ENCODE data around the gene DCAF5. TPM values are rescaled to one million over a fixed set of nuclear protein-coding genes. Genes with fewer than 3 reads are reported as not detected.
"Not testable (repeated sequence)": the region's sequence is repeated elsewhere in the genome, so short reads cannot be mapped to it uniquely, and the experiment has no call there.

The DCAF5 gene
- total RNA-seq, 1 experiment from 2014 or later = 12.8 TPM

DNA sequence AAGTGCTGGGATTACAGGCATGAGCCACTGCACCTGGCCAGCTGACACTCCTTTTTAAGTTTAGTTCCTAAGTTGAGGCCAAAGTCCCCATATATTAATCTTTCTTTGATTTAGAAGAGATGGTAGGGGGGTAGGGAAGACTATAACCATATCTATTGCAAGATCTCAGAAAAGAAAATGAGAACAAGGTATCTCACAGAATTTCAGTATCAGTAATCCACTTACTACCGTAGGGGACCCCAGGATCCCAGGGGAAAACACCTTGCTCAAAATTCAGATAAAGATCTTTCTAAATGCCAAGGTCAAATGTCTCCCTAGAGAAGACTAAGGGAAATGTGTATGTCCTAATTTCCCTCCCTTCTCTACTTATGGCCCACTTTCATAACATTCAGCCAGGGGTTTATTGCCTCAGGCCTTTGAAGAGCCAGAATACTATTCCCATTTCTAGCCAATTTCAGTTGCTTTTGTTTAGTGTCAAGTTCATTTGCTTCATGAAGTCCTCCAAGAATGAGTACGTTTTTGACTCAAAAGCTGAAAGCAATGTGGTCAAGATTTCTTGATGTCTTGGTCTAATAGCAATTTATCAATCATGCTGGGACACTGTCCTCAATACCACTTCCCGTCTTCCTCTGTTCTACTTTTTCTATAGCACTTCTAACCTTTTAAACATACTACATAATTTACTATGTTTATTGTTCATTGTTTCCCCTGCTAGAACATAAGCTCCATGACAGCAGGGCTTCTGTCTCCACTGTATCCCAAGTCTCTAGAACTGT, 86.3 kb downstream of the DCAF5 start:
- Histone ChIP-seq H3K27ac (no peak overlapping the region), H3K27me3 (replicated peaks) (no peaks in the 10 kb centered on the region), H3K36me3 (peaks cover 4% of the 10 kb centered on the region), H3K4me1 (replicated peaks) (peaks cover 11% of the 10 kb centered on the region), H3K4me3 (no peak overlapping the region), H3K9me3 (replicated peaks) (no peaks in the 10 kb centered on the region)
- DNase-seq (ENCODE audit: low read depth in 1 of 2, low spot score in 2 of 2) = no peak

DNA sequence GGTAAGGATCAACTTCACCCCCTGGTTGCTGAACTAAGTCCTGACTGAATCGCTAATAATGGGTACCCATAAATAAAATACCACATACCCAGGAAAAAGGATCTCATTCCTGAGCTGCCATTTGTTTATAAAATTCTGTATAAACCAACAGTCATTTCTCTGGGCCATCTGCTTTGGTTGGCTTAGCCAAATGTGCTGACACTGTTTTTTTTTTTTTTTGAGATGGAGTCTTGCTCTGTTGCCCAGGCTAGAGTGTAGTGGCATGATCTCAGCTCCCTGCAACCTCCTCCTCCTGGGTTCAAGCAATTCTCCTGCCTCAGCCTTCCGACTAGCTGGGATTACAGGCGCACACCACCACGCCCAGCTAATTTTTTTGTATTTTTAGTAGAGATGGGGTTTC, 87.0 kb downstream of the DCAF5 start:
- H3K4me3 ChIP-seq; DNase-seq (ENCODE audit: low read depth in 1 of 2, low spot score in 2 of 2); H3K36me3 ChIP-seq; H3K27ac ChIP-seq; H3K27me3 ChIP-seq (replicated peaks); H3K9me3 ChIP-seq (replicated peaks): not testable (repeated sequence)
- H3K4me1 ChIP-seq (replicated peaks) = peaks cover 11% of the 10 kb centered on the region

DNA sequence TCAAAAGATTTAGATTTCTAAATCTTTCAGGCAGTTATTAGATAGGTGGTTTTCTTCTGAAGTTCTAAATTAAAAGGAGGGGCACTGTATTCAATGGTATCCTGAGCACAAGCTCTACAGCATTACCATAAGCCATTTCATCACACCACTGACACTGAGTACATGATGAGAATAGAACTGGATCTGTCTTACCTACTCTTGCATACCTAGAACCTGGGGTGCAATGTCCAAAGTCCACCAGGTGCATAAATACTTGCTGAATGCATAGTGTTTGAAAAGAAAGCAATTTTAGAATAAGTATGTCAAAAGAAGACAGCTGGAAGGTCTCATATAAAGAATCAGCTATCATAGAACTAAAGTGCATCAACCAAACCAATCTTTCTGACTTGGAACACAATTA, 88.3 kb downstream of the DCAF5 start:
- DNase-seq (ENCODE audit: low read depth in 1 of 2, low spot score in 2 of 2) = no peak
- Histone ChIP-seq H3K4me1 (replicated peaks) (peaks cover 19% of the 10 kb centered on the region), H3K36me3 (peaks cover 8% of the 10 kb centered on the region), H3K9me3 (replicated peaks) (no peaks in the 10 kb centered on the region), H3K4me3 (no peak overlapping the region), H3K27me3 (replicated peaks) (no peaks in the 10 kb centered on the region), H3K27ac (no peak overlapping the region)

DNA sequence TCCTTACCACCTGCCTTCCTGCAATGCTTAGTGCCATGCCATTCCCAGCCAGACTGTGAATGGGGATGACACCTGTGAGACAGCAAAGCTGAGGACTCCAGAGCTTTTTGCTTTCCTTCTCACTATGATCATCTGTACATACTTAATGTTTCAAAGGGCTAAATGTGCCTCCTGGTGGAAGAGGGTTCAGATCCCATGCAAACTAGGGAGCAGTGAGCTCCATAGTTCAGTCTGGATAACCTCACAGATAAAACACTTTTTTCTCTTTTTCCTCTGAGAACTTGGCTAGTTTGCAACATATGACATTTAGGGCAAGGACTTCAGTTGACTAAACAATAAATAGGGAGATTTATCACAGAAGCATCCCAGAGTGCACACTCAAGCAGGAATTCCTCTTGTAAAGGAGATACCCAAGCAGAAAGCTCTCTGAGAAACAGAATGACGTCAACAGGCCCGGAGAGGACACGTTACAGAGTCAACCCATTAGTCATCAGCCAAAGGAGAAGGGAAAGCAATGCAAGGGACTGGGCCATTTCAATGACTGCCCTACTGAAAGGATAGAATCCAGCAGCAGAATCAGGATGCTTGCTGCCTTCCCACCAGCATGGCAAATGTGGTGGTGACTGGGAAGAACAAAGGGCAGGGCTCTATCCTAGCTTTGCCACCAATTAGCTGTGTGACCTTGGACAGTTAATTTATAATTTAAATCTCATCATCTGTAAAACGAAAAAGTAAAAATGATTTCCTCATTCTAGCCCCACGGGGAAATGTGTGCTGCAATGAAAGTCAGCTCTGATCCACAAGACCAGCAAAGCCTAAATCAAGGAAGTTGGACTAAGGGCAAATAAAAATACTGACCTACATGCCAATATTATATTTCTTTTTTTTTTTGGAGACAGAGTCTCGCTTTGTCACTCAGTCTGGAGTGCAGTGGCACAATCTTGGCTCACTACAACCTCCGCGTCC, 93.0 kb downstream of the DCAF5 start:
- peak overlapping the region; percentile 18; the same call in 1 of the 2 replicates for H3K27ac ChIP-seq
- H3K27me3 ChIP-seq (replicated peaks) = no peaks in the 10 kb centered on the region
- DNase-seq (ENCODE audit: low read depth in 1 of 2, low spot score in 2 of 2) = peak; percentile 81 to 85
- H3K4me3 ChIP-seq = no peak overlapping the region
- H3K4me1 ChIP-seq (replicated peaks) = peaks cover 41% of the 10 kb centered on the region
- no peaks in the 10 kb centered on the region for H3K9me3 ChIP-seq (replicated peaks)
- H3K36me3 ChIP-seq = peaks cover 19% of the 10 kb centered on the region

DNA sequence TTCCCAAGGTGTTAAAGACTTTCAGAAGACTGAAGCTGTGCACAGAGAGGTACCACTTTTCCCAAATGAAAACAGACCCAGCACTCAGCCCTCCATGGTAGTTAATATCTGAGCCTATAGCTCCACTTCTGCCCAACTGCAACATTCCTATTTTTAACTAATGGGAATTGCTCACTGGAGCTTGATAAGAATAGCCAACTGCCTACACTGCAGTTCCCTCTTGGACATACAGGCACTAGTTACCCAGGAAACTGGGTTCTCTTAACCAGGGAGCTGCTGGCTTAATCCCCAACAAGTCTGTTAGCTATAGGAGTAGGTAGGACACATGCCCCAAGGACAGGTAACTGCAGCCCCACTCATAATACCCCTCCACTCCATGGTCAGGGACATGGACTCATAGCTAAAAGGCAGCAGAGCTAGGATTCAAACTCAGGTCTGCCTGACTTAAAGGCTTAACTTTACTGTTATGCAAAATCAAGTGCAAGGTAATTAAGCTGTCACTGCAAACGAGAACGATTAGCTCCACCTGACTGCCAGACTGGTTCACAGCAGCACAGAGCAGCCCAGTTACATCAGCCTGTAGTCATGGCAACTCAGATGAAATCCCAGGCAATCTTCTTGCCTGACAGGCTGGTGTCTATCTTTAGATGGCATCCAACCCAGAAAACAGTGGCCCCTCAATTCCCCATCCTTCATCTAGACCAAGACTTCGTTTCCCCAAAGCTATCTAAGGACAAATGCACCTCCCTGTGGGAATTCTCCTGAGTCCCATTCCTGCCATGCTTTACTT, 96.7 kb downstream of the DCAF5 start:
- Histone ChIP-seq H3K36me3 (peaks cover 36% of the 10 kb centered on the region), H3K4me1 (replicated peaks) (peaks cover 46% of the 10 kb centered on the region), H3K9me3 (replicated peaks) (no peaks in the 10 kb centered on the region), H3K4me3 (no peak overlapping the region), H3K27me3 (replicated peaks) (no peaks in the 10 kb centered on the region), H3K27ac (peak overlapping the region; percentile 27; the same call in 1 of the 2 replicates)
- no peak for DNase-seq (ENCODE audit: low read depth in 1 of 2, low spot score in 2 of 2)

DNA sequence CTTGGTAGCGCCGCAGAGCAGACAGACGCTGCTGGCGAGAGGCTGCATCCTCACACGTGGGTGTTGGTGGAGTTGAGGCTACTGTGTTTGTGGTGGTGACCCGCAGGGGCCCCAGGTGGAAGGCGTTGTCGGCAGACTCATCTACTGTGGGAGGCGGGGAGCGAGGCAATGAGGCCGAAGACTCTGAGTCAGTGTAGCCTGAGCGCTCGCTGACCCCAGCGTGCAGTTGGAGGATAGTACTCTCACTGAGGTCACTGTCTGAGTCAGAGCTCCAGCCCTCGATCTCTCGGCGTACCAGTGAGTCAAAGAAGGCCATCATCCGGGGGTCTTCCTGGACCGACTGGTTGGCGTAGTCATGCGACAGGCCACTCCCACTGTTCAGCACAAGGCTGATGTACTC, 97.8 kb downstream of the DCAF5 start:
- peak overlapping the region; percentile 27; the same call in 1 of the 2 replicates for H3K27ac ChIP-seq
- no peak overlapping the region for H3K4me3 ChIP-seq
- H3K4me1 ChIP-seq (replicated peaks) = peaks cover 42% of the 10 kb centered on the region
- no peaks in the 10 kb centered on the region for H3K27me3 ChIP-seq (replicated peaks)
- no peaks in the 10 kb centered on the region for H3K9me3 ChIP-seq (replicated peaks)
- DNase-seq (ENCODE audit: low read depth in 1 of 2, low spot score in 2 of 2) = peak; percentile 73 to 91
- peaks cover 37% of the 10 kb centered on the region for H3K36me3 ChIP-seq

DNA sequence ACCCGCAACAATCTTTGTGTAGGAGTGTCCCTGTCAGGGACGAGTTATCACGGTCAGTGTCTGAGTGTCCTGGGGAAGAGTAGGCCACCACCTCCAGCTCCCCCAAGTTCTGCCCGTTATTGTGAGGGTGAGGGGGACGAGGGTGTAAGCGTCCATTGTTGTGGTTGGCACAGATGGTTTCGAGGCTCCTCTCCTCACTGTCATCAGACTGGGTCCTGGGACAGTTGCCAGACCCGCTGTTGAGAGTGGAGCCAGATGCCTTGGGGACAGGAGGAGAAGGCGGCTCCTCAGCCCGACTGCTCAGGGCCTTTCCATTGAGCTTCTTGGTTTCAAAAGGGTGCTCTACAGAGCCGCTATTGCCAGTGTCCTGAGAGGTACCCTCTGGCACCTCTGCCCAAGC, 98.9 kb downstream of the DCAF5 start:
- no peak for DNase-seq (ENCODE audit: low read depth in 1 of 2, low spot score in 2 of 2)
- no peaks in the 10 kb centered on the region for H3K27me3 ChIP-seq (replicated peaks)

DNA sequence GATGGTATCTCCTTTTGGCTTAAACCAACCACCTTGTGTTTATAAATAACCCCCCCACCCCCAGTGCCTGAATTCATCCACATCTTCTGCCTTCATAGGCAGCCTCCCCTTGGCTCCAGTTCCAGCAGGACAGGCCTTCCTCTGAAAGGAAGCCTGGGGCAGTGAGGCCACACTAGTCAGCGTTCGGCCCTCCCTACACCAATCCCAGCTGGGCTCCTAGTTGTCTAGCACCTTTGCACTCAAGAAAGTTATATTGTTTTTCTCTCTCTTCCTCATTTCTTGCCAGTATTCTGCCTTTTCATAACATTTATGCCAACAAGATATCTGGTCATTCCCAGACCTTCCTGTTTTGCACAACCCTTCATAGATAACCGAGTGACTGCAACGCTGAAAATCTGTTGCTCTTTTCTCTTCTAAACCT, 100.7 kb downstream of the DCAF5 start:
- H3K9me3 ChIP-seq (replicated peaks) = no peaks in the 10 kb centered on the region; the same call in 1 of the 2 replicates
- no peaks in the 10 kb centered on the region for H3K27me3 ChIP-seq (replicated peaks)
- peaks cover 26% of the 10 kb centered on the region for H3K4me1 ChIP-seq (replicated peaks)
- H3K4me3 ChIP-seq = no peak overlapping the region
- no peak overlapping the region for H3K27ac ChIP-seq
- H3K36me3 ChIP-seq = peaks cover 37% of the 10 kb centered on the region
- DNase-seq (ENCODE audit: low read depth in 1 of 2, low spot score in 2 of 2) = no peak

More for the DNA sequence above, 98.9 kb downstream of the DCAF5 start:
- Histone ChIP-seq H3K9me3 (replicated peaks) (no peaks in the 10 kb centered on the region), H3K4me1 (replicated peaks) (peaks cover 34% of the 10 kb centered on the region), H3K4me3 (no peak overlapping the region), H3K36me3 (peaks cover 37% of the 10 kb centered on the region), H3K27ac (no peak overlapping the region)

DNA sequence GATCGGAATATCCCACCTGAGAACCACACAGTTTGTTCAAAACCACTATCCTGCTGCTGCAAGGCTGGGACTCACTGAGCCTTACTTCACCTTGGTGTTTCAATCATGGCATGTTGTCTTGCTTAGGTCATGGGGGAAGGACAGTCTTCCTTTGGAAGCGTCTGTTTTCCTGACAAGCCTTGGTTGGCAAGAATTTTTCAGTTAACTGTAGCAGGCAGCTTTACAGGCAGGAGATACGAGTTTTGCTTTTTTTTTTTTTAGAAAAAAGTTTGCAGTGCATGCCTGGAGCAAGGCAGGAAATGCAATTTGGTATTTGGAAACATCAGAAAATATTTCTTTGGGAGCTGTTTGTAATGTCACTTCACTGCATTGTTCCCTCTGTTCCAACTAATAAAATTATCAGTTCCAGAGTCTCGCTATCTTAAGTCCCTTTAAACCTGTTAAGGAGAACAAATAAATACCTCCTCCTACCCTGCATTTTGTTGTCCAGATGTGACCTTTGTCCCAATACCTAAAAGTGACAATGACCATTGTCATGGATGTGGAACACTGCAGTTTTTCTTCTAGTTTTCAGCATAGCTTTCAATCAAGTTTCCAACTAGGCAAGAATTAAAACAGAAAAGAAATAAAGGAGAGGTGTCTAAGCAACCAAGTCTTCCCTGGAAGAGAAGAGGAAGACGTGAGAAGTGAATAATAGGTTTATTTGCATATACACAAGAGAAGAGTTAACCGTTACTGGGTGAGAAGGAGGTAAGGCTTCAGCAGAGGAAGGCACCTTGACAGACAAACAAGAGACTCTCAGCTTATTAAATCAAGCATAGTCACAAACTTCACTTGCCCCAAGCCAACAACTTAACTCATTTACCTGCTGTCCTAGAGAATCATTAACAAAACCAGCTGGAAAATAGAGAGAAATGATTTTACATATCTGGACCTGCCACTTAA, 102.4 kb downstream of the DCAF5 start:
- no peak overlapping the region for H3K4me3 ChIP-seq
- no peak overlapping the region for H3K27ac ChIP-seq
- no peaks in the 10 kb centered on the region; the same call in 1 of the 2 replicates for H3K9me3 ChIP-seq (replicated peaks)
- peaks cover 28% of the 10 kb centered on the region for H3K36me3 ChIP-seq
- H3K27me3 ChIP-seq (replicated peaks) = no peaks in the 10 kb centered on the region
- peaks cover 16% of the 10 kb centered on the region for H3K4me1 ChIP-seq (replicated peaks)
- DNase-seq (ENCODE audit: low read depth in 1 of 2, low spot score in 2 of 2) = no peak

DNA sequence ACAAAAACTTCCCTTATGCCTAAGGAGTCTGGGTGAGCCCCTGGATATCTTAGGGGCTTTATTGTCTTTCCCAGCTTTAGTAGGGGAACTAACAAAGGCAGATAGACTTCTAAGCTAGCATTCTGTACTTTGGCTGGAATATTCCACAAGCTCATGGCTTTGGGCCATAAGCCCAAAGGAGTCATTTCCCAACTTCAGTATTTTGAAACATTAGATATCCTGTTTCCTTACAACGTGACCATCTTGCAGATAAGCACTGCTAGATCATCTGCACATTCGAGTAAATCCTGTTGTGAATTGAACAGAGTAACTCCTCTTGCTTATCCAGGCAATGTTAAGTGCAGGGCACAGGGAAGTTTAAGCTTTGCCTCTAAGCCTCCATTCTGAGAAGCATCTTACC, 103.2 kb downstream of the DCAF5 start:
- no peaks in the 10 kb centered on the region; the same call in 1 of the 2 replicates for H3K9me3 ChIP-seq (replicated peaks)
- DNase-seq (ENCODE audit: low read depth in 1 of 2, low spot score in 2 of 2) = no peak
- peaks cover 13% of the 10 kb centered on the region for H3K4me1 ChIP-seq (replicated peaks)
- peaks cover 23% of the 10 kb centered on the region for H3K36me3 ChIP-seq
- no peaks in the 10 kb centered on the region for H3K27me3 ChIP-seq (replicated peaks)
- H3K27ac ChIP-seq = no peak overlapping the region
- H3K4me3 ChIP-seq = no peak overlapping the region

DNA sequence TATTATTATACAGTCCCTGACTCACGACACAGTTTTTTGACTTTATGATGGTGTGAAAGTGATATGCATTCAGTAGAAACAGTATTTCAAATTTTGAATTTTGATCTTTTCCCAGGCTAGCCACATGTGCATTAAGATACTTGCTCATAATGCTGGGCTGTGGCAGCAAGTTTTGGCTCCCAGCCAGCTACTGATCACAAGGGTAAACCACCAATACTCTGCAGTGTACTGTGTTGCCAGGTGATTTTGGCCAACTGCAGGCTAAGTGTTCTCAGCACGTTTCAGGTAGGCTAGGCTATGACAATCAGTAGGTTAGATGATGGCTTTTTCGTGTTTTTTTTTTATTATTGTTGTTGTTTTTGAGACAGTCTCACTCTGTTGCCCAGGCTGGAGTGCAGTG, 104.5 kb downstream of the DCAF5 start:
- no peak overlapping the region for H3K4me3 ChIP-seq
- H3K9me3 ChIP-seq (replicated peaks) = no peaks in the 10 kb centered on the region; the same call in 1 of the 2 replicates
- DNase-seq (ENCODE audit: low read depth in 1 of 2, low spot score in 2 of 2) = no peak
- no peaks in the 10 kb centered on the region for H3K27me3 ChIP-seq (replicated peaks)
- H3K4me1 ChIP-seq (replicated peaks) = peaks cover 16% of the 10 kb centered on the region
- H3K36me3 ChIP-seq = peaks cover 11% of the 10 kb centered on the region
- H3K27ac ChIP-seq = no peak overlapping the region

DNA sequence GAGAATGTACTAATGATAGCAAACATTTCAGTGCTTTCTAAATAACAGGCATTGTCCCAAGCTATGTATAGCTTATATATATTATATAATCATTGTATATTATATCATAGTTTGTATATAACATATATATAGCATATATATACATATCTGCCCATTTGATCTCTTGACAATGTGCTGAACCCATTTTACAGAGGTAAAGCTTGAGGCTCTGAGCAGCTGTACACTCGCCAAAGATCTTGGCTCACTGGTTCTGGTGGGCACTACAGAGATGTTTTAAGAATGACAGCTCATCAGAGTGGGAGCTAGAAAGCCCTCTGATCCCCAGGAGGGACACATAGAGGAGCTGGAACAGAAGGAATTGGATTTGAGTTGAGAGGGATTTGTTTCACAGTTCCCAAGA, 105.7 kb downstream of the DCAF5 start:
- no peak overlapping the region for H3K4me3 ChIP-seq
- peaks cover 18% of the 10 kb centered on the region for H3K4me1 ChIP-seq (replicated peaks)
- no peaks in the 10 kb centered on the region; the same call in 1 of the 2 replicates for H3K9me3 ChIP-seq (replicated peaks)
- no peaks in the 10 kb centered on the region for H3K27me3 ChIP-seq (replicated peaks)
- 0 out of 2 replicates have a peak, but pooled peaks cover 3% of the 10 kb centered on the region for H3K36me3 ChIP-seq
- no peak overlapping the region for H3K27ac ChIP-seq
- no peak for DNase-seq (ENCODE audit: low read depth in 1 of 2, low spot score in 2 of 2)

Measured in SJSA1 (cell line).